Measurements from ENCODE around the gene CCL8.

The CCL8 gene

GRCh38 chr17:34306466-34306865, 12.8 kb upstream of the CCL8 start:
- TF ChIP-seq RAD21 (IDR thresholded peaks at IDR 0.05; ENCODE audit: low read depth) (peak; percentile 30), CREB1 (IDR thresholded peaks at IDR 0.05; ENCODE audit: low read depth) (no peak)

GRCh38 chr17:34307110-34307509, 12.1 kb upstream of the CCL8 start:
- no peak for TF ChIP-seq TCF12 (IDR thresholded peaks at IDR 0.05; ENCODE audit: low read depth)

- TF ChIP-seq RAD21 (IDR thresholded peaks at IDR 0.05; ENCODE audit: low read depth) (no peak), MAX (IDR thresholded peaks at IDR 0.05) (no peak), TAF1 (IDR thresholded peaks at IDR 0.05; ENCODE audit: low read depth) (no peak), FOXM1 (IDR thresholded peaks at IDR 0.05; ENCODE audit: borderline replicate concordance, low read depth) (no peak), TEAD4 (IDR thresholded peaks at IDR 0.05) (no peak), REST (IDR thresholded peaks at IDR 0.05; ENCODE audit: low read depth) (no peak), YY1 (IDR thresholded peaks at IDR 0.05; ENCODE audit: low read depth) (no peak), USF1 (IDR thresholded peaks at IDR 0.05) (no peak), EGR1 (IDR thresholded peaks at IDR 0.05) (no peak), NFIC (IDR thresholded peaks at IDR 0.05) (no peak), CEBPB (IDR thresholded peaks at IDR 0.05) (no peak), TCF12 (IDR thresholded peaks at IDR 0.05; ENCODE audit: low read depth) (no peak), ZBTB7A (IDR thresholded peaks at IDR 0.05; ENCODE audit: low read depth) (no peak), EP300 (IDR thresholded peaks at IDR 0.05; ENCODE audit: borderline replicate concordance) (no peak), CREB1 (IDR thresholded peaks at IDR 0.05; ENCODE audit: low read depth) (no peak)
Observed at GRCh38 chr17:34308371-34308770, 10.9 kb upstream of the CCL8 start.

- TF ChIP-seq CEBPB (IDR thresholded peaks at IDR 0.05) (no peak), CREB1 (IDR thresholded peaks at IDR 0.05; ENCODE audit: low read depth) (no peak), REST (IDR thresholded peaks at IDR 0.05; ENCODE audit: low read depth) (no peak), TCF12 (IDR thresholded peaks at IDR 0.05; ENCODE audit: low read depth) (no peak), RAD21 (IDR thresholded peaks at IDR 0.05; ENCODE audit: low read depth) (no peak)
Observed at GRCh38 chr17:34311291-34311690, 7.9 kb upstream of the CCL8 start.

- TF ChIP-seq TEAD4 (IDR thresholded peaks at IDR 0.05) (no peak), ZBTB7A (IDR thresholded peaks at IDR 0.05; ENCODE audit: low read depth) (no peak), YY1 (IDR thresholded peaks at IDR 0.05; ENCODE audit: low read depth) (no peak), MAX (IDR thresholded peaks at IDR 0.05) (no peak), TAF1 (IDR thresholded peaks at IDR 0.05; ENCODE audit: low read depth) (no peak)
Observed at GRCh38 chr17:34312080-34312479, 7.2 kb upstream of the CCL8 start.

- no peak for TF ChIP-seq CREB1 (IDR thresholded peaks at IDR 0.05; ENCODE audit: low read depth)
- TF ChIP-seq TAF1 (IDR thresholded peaks at IDR 0.05; ENCODE audit: low read depth): no peak
- TF ChIP-seq TCF12 (IDR thresholded peaks at IDR 0.05; ENCODE audit: low read depth): no peak
- TF ChIP-seq USF1 (IDR thresholded peaks at IDR 0.05): no peak
- no peak for TF ChIP-seq NFIC (IDR thresholded peaks at IDR 0.05)
- TF ChIP-seq CEBPB (IDR thresholded peaks at IDR 0.05): no peak
- TF ChIP-seq YY1 (IDR thresholded peaks at IDR 0.05; ENCODE audit: low read depth): no peak
- no peak for TF ChIP-seq REST (IDR thresholded peaks at IDR 0.05; ENCODE audit: low read depth)
- no peak for TF ChIP-seq EGR1 (IDR thresholded peaks at IDR 0.05)
- TF ChIP-seq EP300 (IDR thresholded peaks at IDR 0.05; ENCODE audit: borderline replicate concordance): no peak
- TF ChIP-seq MAX (IDR thresholded peaks at IDR 0.05): no peak
- TF ChIP-seq TEAD4 (IDR thresholded peaks at IDR 0.05): no peak
- TF ChIP-seq FOXM1 (IDR thresholded peaks at IDR 0.05; ENCODE audit: borderline replicate concordance, low read depth): no peak
- TF ChIP-seq RAD21 (IDR thresholded peaks at IDR 0.05; ENCODE audit: low read depth): no peak
- TF ChIP-seq ZBTB7A (IDR thresholded peaks at IDR 0.05; ENCODE audit: low read depth): no peak
Observed at GRCh38 chr17:34313164-34313563, 6.1 kb upstream of the CCL8 start.
